DOHH2 (cell line): ENCODE results near the gene KRT77.

ENCODE experiments used
- H3F3A ChIP-seq: fragments of 200-600 bp; sonication (generic), shearing (Covaris generic); 2 replicates; pipeline ENCODE4 v1.6.0; 2016; ENCODE audit warnings: antibody characterized with exemption, mild to moderate bottlenecking; ENCODE audit not compliant: control insufficient read depth, insufficient read depth
- H3K27ac ChIP-seq: fragments of 200-600 bp; sonication (generic); 2 replicates; pipeline ENCODE4 v1.5.1; 2014; ENCODE audit warnings: low read depth, mild to moderate bottlenecking, low read length, moderate library complexity
- H3K27me3 ChIP-seq: fragments of 200-600 bp; sonication (generic); 2 replicates; pipeline ENCODE4 v1.6.1; 2014; ENCODE audit warnings: mild to moderate bottlenecking, low read length, mixed read lengths; ENCODE audit not compliant: control insufficient read depth
- H3K36me3 ChIP-seq: fragments of 200-600 bp; sonication (generic); 2 replicates; pipeline ENCODE4 v1.6.1; 2014; ENCODE audit warnings: mild to moderate bottlenecking, low read length, moderate library complexity, mixed read lengths; ENCODE audit not compliant: control insufficient read depth
- H3K4me1 ChIP-seq: fragments of 200-600 bp; sonication (generic); 2 replicates; pipeline ENCODE4 v1.6.1; 2014; ENCODE audit warnings: mild to moderate bottlenecking, low read length, mixed read lengths; ENCODE audit not compliant: control insufficient read depth
- H3K4me2 ChIP-seq: fragments of 200-600 bp; sonication (generic); 2 replicates; pipeline ENCODE4 v1.6.0; 2014; ENCODE audit warnings: mild to moderate bottlenecking, low read length, moderate library complexity
- H3K4me3 ChIP-seq: fragments of 200-600 bp; sonication (generic); 2 replicates; pipeline ENCODE4 v1.5.1; 2014; ENCODE audit warnings: mild to moderate bottlenecking, low read length, mixed read lengths
- H3K79me2 ChIP-seq: fragments of 200-600 bp; sonication (generic); 2 replicates; pipeline ENCODE4 v1.6.1; 2014; ENCODE audit warnings: mild to moderate bottlenecking, low read length, mixed read lengths; ENCODE audit not compliant: control insufficient read depth
- H3K9me2 ChIP-seq: fragments of 200-600 bp; sonication (generic); replicated peaks from 2 replicates; pipeline ENCODE4 v1.6.1; 2014; ENCODE audit warnings: mild to moderate bottlenecking, low read length, mixed read lengths; ENCODE audit not compliant: control insufficient read depth
- H3K9me3 ChIP-seq: fragments of 200-600 bp; sonication (generic); 2 replicates; pipeline ENCODE4 v1.6.1; 2014; ENCODE audit warnings: antibody characterized with exemption, low read length, mixed read lengths; ENCODE audit not compliant: control insufficient read depth, insufficient read depth
- H4K20me1 ChIP-seq: fragments of 200-600 bp; sonication (generic); 2 replicates; pipeline ENCODE4 v1.6.0; 2014; ENCODE audit warnings: low read depth, mild to moderate bottlenecking, antibody characterized with exemption, low read length, moderate library complexity; ENCODE audit not compliant: control insufficient read depth, insufficient read depth
- EZH2phosphoT487 ChIP-seq: fragments of 200-600 bp; sonication (generic); IDR thresholded peaks from 2 replicates; pipeline ENCODE4 v1.6.1; 2017; ENCODE audit warnings: borderline replicate concordance, mild to moderate bottlenecking, antibody characterized with exemption, low read length, moderate library complexity, mixed read lengths
- TF ChIP-seq, protein P1 (sequence below): fragments of 200-600 bp; sonication (generic); IDR thresholded peaks from one replicate; pipeline ENCODE4 v1.5.1; 2014; ENCODE audit warnings: antibody characterized with exemption, mild to moderate bottlenecking, low read depth, low read length; ENCODE audit not compliant: poor library complexity, severe bottlenecking

The KRT77 gene

DNA sequence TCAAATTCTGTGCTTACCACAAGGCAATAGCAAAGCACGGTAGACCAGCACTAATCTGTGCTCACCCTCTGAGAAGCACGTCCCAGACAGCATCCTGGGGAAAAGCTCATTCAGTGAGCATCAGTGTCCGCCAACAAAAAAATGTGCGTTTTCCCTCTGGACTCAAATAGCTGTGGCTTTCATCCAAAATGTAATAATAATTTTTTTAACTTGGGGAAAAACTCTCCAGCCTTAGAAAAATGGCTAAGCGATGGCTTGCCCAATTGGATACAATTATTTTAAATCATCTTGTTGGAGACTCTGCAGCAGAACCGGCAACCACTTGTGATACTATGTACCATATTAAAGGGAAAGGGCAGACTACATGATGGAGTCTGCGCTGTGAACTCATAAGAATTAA, 1.1 kb upstream of the KRT77 start:
- no peaks in the 10 kb centered on the region for H3K79me2 ChIP-seq
- no peaks in the 10 kb centered on the region for H3K36me3 ChIP-seq
- H4K20me1 ChIP-seq: no peaks in the 10 kb centered on the region
- no peak overlapping the region for H3K4me2 ChIP-seq
- no peaks in the 10 kb centered on the region for H3F3A ChIP-seq
- H3K27me3 ChIP-seq: no peaks in the 10 kb centered on the region; the same call in 1 of the 2 replicates
- TF ChIP-seq EZH2phosphoT487: no peak
- TF ChIP-seq, protein P1, sequence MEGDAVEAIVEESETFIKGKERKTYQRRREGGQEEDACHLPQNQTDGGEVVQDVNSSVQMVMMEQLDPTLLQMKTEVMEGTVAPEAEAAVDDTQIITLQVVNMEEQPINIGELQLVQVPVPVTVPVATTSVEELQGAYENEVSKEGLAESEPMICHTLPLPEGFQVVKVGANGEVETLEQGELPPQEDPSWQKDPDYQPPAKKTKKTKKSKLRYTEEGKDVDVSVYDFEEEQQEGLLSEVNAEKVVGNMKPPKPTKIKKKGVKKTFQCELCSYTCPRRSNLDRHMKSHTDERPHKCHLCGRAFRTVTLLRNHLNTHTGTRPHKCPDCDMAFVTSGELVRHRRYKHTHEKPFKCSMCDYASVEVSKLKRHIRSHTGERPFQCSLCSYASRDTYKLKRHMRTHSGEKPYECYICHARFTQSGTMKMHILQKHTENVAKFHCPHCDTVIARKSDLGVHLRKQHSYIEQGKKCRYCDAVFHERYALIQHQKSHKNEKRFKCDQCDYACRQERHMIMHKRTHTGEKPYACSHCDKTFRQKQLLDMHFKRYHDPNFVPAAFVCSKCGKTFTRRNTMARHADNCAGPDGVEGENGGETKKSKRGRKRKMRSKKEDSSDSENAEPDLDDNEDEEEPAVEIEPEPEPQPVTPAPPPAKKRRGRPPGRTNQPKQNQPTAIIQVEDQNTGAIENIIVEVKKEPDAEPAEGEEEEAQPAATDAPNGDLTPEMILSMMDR: no peak
- no peaks in the 10 kb centered on the region for H3K9me3 ChIP-seq
- no peak overlapping the region for H3K4me3 ChIP-seq
- H3K9me2 ChIP-seq: no peaks in the 10 kb centered on the region
- no peaks in the 10 kb centered on the region for H3K4me1 ChIP-seq
- H3K27ac ChIP-seq: no peak overlapping the region

DNA sequence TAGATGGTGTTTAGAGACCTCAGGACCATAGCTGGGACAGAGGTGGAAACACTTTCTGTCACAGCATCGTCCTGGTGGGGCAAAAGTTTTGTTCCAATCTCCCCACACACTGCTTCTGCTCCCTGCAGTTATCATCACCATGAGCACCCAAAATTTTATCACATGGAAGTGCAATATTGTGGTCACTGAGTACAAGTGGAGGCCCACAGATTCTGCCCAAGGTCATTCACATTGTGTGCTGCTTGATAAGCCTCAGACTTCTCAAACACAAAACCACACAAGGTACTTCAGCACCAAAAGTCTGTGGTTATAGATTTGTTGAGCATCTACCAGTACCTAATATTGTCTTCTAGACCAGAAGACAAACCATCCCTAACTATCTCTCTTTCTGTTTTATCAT, 554 bp upstream of the KRT77 start:
- no peak overlapping the region for H3K4me2 ChIP-seq
- H3K9me3 ChIP-seq: no peaks in the 10 kb centered on the region
- no peaks in the 10 kb centered on the region for H3F3A ChIP-seq
- no peak overlapping the region for H3K27ac ChIP-seq
- TF ChIP-seq, protein P1: no peak
- TF ChIP-seq EZH2phosphoT487: no peak
- no peaks in the 10 kb centered on the region for H3K9me2 ChIP-seq
- no peaks in the 10 kb centered on the region for H3K4me1 ChIP-seq
- H4K20me1 ChIP-seq: no peaks in the 10 kb centered on the region
- no peak overlapping the region for H3K4me3 ChIP-seq
- no peaks in the 10 kb centered on the region for H3K79me2 ChIP-seq
- no peaks in the 10 kb centered on the region; the same call in 1 of the 2 replicates for H3K27me3 ChIP-seq
- no peaks in the 10 kb centered on the region for H3K36me3 ChIP-seq

GRCh38 chr12:52702338-52702737, 986 bp downstream of the KRT77 start:
- Histone ChIP-seq H3K36me3 (no peaks in the 10 kb centered on the region), H3K27ac (no peak overlapping the region), H4K20me1 (no peaks in the 10 kb centered on the region), H3K4me2 (no peak overlapping the region), H3K4me3 (no peak overlapping the region), H3K9me2 (no peaks in the 10 kb centered on the region), H3F3A (no peaks in the 10 kb centered on the region), H3K4me1 (no peaks in the 10 kb centered on the region), H3K9me3 (no peaks in the 10 kb centered on the region), H3K79me2 (no peaks in the 10 kb centered on the region), H3K27me3 (no peaks in the 10 kb centered on the region; the same call in 1 of the 2 replicates)
- TF ChIP-seq, protein P1: no peak
- no peak for TF ChIP-seq EZH2phosphoT487
